ENCODE results near the gene SAMD10.
A peak's percentile ranks its signal among the peaks of the same experiment; 100 is the strongest.

Gene SAMD10

DNA sequence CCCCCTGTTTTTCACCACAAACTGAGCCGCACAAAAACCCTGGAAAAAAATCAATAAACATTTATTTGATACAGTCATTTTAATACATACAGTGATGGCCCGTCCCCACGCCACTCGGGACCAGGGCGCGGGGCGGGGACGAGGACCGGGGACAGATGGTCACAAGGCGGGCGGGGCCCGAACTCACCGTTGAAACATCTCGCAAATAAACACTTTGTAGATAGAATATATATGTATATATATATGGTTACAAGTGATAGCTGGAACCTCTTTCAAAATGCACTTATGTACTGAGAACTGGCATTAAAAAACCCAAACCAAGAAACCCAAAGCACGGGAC, 22.8 kb downstream of the SAMD10 start:
- no peaks in the 10 kb centered on the region for H3K27me3 ChIP-seq (ENCODE audit: control insufficient read depth, insufficient read depth, low read length)
- TF ChIP-seq, protein P1, sequence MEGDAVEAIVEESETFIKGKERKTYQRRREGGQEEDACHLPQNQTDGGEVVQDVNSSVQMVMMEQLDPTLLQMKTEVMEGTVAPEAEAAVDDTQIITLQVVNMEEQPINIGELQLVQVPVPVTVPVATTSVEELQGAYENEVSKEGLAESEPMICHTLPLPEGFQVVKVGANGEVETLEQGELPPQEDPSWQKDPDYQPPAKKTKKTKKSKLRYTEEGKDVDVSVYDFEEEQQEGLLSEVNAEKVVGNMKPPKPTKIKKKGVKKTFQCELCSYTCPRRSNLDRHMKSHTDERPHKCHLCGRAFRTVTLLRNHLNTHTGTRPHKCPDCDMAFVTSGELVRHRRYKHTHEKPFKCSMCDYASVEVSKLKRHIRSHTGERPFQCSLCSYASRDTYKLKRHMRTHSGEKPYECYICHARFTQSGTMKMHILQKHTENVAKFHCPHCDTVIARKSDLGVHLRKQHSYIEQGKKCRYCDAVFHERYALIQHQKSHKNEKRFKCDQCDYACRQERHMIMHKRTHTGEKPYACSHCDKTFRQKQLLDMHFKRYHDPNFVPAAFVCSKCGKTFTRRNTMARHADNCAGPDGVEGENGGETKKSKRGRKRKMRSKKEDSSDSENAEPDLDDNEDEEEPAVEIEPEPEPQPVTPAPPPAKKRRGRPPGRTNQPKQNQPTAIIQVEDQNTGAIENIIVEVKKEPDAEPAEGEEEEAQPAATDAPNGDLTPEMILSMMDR (IDR thresholded peaks at IDR 0.05) = no peak
- no peaks in the 10 kb centered on the region for H3K36me3 ChIP-seq (ENCODE audit: control insufficient read depth, insufficient read depth, low read length)
- peaks cover 13% of the 10 kb centered on the region for H3K4me1 ChIP-seq
- no peaks in the 10 kb centered on the region for H3K9me3 ChIP-seq (ENCODE audit: control insufficient read depth, low read length)
- peak overlapping the region; percentile 42 for H3K4me3 ChIP-seq (ENCODE audit: low read depth, low read length)
- peak overlapping the region; percentile 70 for H3K4me2 ChIP-seq (ENCODE audit: low read length)
- no peak overlapping the region for H3K9ac ChIP-seq
- H3K79me2 ChIP-seq = peaks cover 44% of the 10 kb centered on the region
- H3K27ac ChIP-seq = no peak overlapping the region
- H2AFZ ChIP-seq = peak overlapping the region; percentile 45

- no peaks in the 10 kb centered on the region for H3K27me3 ChIP-seq (ENCODE audit: control insufficient read depth, insufficient read depth, low read length)
- peaks cover 49% of the 10 kb centered on the region for H3K79me2 ChIP-seq
- peak within 1 kb of the TSS; percentile 98 for H2AFZ ChIP-seq
- peak within 1 kb of the TSS; percentile 99 for H3K9ac ChIP-seq
- peaks cover 19% of the 10 kb centered on the region for H3K4me1 ChIP-seq
- TF ChIP-seq, protein P1 (IDR thresholded peaks at IDR 0.05) = peak; percentile 5
- peak within 1 kb of the TSS; percentile 98 for H3K4me3 ChIP-seq (ENCODE audit: low read depth, low read length)
- no peaks in the 10 kb centered on the region for H3K9me3 ChIP-seq (ENCODE audit: control insufficient read depth, low read length)
- H3K27ac ChIP-seq = peak within 1 kb of the TSS; percentile 91
- H3K36me3 ChIP-seq (ENCODE audit: control insufficient read depth, insufficient read depth, low read length) = no peaks in the 10 kb centered on the region
- H3K4me2 ChIP-seq (ENCODE audit: low read length) = peak within 1 kb of the TSS; percentile 98
Measured at GRCh38 chr20:63955827-63956663, 23.4 kb downstream of the SAMD10 start, which contains the start of gene UCKL1. Gene UCKL1, minus strand, starts transcription at chr20:63956416. Its CDS starts 44 bp downstream, at chr20:63956372.

- Histone ChIP-seq H3K79me2 (peaks cover 56% of the 10 kb centered on the region), H3K4me3 (ENCODE audit: low read depth, low read length) (peak overlapping the region; percentile 98), H3K27me3 (ENCODE audit: control insufficient read depth, insufficient read depth, low read length) (no peaks in the 10 kb centered on the region), H3K27ac (peak overlapping the region; percentile 91), H3K9ac (peak overlapping the region; percentile 99), H3K36me3 (ENCODE audit: control insufficient read depth, insufficient read depth, low read length) (no peaks in the 10 kb centered on the region), H3K4me2 (ENCODE audit: low read length) (peak overlapping the region; percentile 98), H3K9me3 (ENCODE audit: control insufficient read depth, low read length) (no peaks in the 10 kb centered on the region), H2AFZ (peak overlapping the region; percentile 98), H3K4me1 (peaks cover 26% of the 10 kb centered on the region)
- TF ChIP-seq, protein P1 (IDR thresholded peaks at IDR 0.05) = peak; percentile 58
Measured at GRCh38 chr20:63955281-63955826, 24.1 kb downstream of the SAMD10 start.

- Histone ChIP-seq H3K4me2 (ENCODE audit: low read length) (peak overlapping the region; percentile 52), H3K4me1 (peaks cover 34% of the 10 kb centered on the region), H2AFZ (no peak overlapping the region), H3K36me3 (ENCODE audit: control insufficient read depth, insufficient read depth, low read length) (no peaks in the 10 kb centered on the region), H3K27ac (no peak overlapping the region), H3K4me3 (ENCODE audit: low read depth, low read length) (no peak overlapping the region), H3K79me2 (peaks cover 56% of the 10 kb centered on the region), H3K27me3 (ENCODE audit: control insufficient read depth, insufficient read depth, low read length) (no peaks in the 10 kb centered on the region), H3K9ac (no peak overlapping the region), H3K9me3 (ENCODE audit: control insufficient read depth, low read length) (no peaks in the 10 kb centered on the region)
- TF ChIP-seq, protein P1 (IDR thresholded peaks at IDR 0.05) = no peak
Measured at GRCh38 chr20:63953764-63954429, 25.5 kb downstream of the SAMD10 start.

Measured in parathyroid adenoma (tissue), 2 donors.